ENCODE results near the gene TCF4.

The TCF4 gene

DNA sequence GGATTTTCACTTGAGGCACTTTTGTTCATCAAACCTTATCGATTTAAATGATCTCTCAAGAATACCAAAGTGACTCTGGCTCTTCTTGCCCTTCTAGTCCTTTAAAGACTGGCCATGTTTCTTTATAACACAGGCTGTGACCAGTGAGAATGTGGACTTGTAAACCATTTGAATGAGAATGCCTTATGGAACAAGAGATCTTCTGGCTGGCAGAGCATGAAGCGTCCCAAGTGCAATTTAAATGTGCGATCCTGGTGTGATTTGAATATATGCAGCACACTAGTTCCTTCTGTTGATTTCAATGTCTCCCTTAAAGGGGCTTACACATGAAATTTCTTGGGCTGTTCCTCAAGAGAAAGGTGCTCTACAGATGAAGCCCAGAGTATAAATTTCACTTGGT, 366.4 kb downstream of the TCF4 start:
- in situ Hi-C loops (cut with HindIII; ENCODE audit: low sequenced_read_pairs) = no loop called here
- TF ChIP-seq CTCF (IDR thresholded peaks at IDR 0.05; ENCODE audit: low read depth, low read length) = no peak
- no peak for DNase-seq (ENCODE audit: low read depth, low spot score)
- H3K4me3 ChIP-seq (ENCODE audit: low read depth, low read length) = no peak overlapping the region

DNA sequence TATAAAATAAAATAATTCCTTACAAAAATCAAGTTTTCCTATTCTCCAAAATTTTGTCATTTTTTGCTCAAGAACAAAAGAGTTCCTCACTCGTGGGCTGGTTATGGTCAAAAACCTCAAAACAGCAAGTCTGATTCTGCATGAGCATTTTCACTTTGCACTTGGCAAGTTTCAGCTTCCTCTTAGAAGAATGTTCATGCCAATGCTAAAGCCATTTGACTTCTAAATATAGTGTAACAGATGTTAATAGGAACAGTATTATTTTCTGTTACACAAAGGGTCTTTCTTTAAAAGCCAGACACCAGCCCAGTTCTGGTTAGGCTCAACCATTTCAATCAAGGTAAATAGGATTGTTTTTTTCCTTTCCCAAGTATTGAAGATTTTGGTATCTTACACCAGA, 367.5 kb downstream of the TCF4 start:
- TF ChIP-seq CTCF (IDR thresholded peaks at IDR 0.05; ENCODE audit: low read depth, low read length) = no peak
- in situ Hi-C loops (cut with HindIII; ENCODE audit: low sequenced_read_pairs) = no loop called here
- H3K4me3 ChIP-seq (ENCODE audit: low read depth, low read length) = no peak overlapping the region

GRCh38 chr18:55219823-55220222, 368.2 kb downstream of the TCF4 start:
- TF ChIP-seq CTCF (IDR thresholded peaks at IDR 0.05; ENCODE audit: low read depth, low read length) = no peak
- H3K4me3 ChIP-seq (ENCODE audit: low read depth, low read length) = no peak overlapping the region
- in situ Hi-C loops (cut with HindIII; ENCODE audit: low sequenced_read_pairs) = no loop called here
- no peak for DNase-seq (ENCODE audit: low read depth, low spot score)

More for the DNA sequence above, 367.5 kb downstream of the TCF4 start:
- DNase-seq (ENCODE audit: low read depth, low spot score) = peak; percentile 22

- H3K4me3 ChIP-seq (ENCODE audit: low read depth, low read length) = no peak overlapping the region
- in situ Hi-C loops (cut with HindIII; ENCODE audit: low sequenced_read_pairs) = no loop called here
- DNase-seq (ENCODE audit: low read depth, low spot score) = no peak
- TF ChIP-seq CTCF (IDR thresholded peaks at IDR 0.05; ENCODE audit: low read depth, low read length) = no peak
Observed at GRCh38 chr18:55219059-55219458, 368.9 kb downstream of the TCF4 start.

- DNase-seq (ENCODE audit: low read depth, low spot score) = no peak
- TF ChIP-seq CTCF (IDR thresholded peaks at IDR 0.05; ENCODE audit: low read depth, low read length) = no peak
- H3K4me3 ChIP-seq (ENCODE audit: low read depth, low read length) = no peak overlapping the region
- in situ Hi-C loops (cut with HindIII; ENCODE audit: low sequenced_read_pairs) = no loop called here
Observed at GRCh38 chr18:55214969-55215368, 373.0 kb downstream of the TCF4 start.

- no peak for DNase-seq (ENCODE audit: low read depth, low spot score)
- H3K4me3 ChIP-seq (ENCODE audit: low read depth, low read length) = no peak overlapping the region
- TF ChIP-seq CTCF (IDR thresholded peaks at IDR 0.05; ENCODE audit: low read depth, low read length) = no peak
- in situ Hi-C loops (cut with HindIII; ENCODE audit: low sequenced_read_pairs) = no loop called here
Observed at GRCh38 chr18:55214534-55214933, 373.5 kb downstream of the TCF4 start.

DNA sequence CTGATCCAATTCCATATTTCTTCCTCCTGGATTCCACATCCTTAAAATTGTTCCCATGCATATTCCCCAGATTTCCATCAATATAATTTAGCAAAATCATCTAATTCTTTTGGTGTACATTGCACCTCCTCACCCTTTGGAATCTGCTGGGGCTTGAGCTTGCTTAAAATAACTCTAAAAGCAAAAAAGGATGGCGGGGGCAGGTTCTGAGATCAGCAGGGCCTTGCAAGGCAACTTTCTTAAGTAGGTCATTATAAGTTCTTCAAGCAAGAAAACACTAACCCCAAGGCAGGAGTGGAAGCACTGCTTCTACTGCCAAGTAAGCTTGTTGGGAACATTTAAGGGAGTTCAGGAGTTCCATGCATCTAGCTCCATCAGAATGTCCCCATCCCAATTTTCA, 374.4 kb downstream of the TCF4 start:
- TF ChIP-seq CTCF (IDR thresholded peaks at IDR 0.05; ENCODE audit: low read depth, low read length) = no peak
- no peak for DNase-seq (ENCODE audit: low read depth, low spot score)
- in situ Hi-C loops (cut with HindIII; ENCODE audit: low sequenced_read_pairs) = no loop called here

More for the DNA sequence above, 374.4 kb downstream of the TCF4 start:
- no peak overlapping the region for H3K4me3 ChIP-seq (ENCODE audit: low read depth, low read length)

Measured in astrocyte of the spinal cord (primary cell).